GM21737 (cell line): ENCODE measurements around the gene CORO2B.

Source experiments
- ATAC-seq: cut with Tn5 transposase; IDR thresholded peaks from one replicate; pipeline ENCODE4 v1.9.1; 2021; ENCODE audit warnings: mild to moderate bottlenecking, moderate library complexity; ENCODE audit not compliant: unreplicated experiment

CORO2B gene

DNA sequence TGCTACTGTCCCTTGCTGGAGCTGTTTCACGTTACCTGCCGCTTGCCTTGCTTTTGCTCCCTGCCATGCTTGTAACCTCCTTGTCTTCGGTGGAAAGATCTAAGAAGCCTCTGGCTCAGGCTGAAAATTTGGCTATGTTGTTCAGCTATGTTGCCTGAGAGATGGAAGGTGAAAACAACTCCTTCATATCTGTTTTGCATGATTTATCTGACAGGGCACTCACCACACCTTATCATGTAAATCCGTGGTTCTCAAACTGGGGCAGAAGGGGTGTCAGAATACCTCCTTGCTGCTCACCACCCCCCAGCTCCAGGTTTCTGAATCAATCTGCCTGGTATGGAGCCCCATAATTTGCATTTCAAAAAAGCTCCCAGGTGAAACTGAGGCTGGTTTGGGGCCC lies 6.5 kb upstream of the CORO2B start:
- ATAC-seq: no peak

DNA sequence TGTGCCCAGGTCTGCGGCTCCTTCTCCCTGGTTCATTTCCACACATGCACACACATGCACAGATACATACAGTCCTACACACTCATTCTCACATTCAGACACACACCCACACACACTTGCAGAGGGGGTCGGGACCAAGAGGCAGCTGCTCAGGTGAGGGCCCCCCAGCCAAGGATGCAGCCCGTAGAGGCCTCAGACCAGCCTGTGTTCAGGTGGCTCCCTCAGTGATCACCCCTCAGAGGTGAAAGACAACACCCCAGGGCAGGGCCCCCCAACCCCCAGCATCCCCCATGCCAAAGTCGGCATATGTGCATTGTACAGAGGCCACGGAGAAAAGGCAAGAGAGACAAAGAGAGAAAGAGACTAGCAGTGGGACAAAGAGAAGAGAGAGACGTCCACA lies 5.9 kb upstream of the CORO2B start:
- no peak for ATAC-seq

DNA sequence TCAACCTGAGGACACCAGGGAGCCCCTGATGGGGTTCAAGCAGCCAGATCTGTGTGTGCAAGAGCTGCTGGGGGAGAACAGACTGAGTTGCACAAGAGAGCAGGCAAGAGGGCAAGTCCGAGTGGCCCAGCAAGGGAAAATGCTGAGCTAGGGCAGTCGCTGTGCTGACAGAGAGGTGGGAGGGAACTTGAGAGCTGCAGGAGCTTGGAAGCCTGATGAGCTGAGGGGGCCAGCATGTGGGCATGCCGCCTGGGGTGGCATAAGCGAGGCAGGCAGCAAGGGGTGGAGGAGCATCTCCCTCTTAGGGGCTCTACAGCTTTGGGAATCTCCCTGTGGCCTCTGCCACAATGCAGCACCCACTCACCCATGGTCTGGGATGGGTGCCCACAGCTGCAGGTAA lies 4.7 kb upstream of the CORO2B start:
- ATAC-seq: no peak

DNA sequence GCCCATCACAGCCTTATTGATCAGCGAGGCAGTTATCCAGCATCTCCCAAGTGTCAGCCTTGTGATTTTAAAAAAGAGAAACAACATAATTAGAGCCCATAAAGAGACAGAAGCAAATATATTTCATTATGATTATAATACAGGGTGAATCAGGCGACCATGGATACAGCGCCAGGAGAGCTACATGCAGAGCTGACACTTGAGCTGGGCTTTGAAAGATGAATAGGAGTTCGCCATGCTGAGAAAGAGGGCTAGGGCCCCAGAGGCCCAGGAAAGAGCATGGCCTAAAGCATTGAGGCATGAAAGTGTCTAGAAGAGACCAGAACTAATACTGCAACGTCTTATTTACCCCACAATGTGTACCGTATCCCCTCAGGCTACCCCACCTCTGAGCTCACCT lies 4.2 kb upstream of the CORO2B start:
- ATAC-seq: no peak

GRCh38 chr15:68576235-68576892 lies 2.4 kb upstream of the CORO2B start:
- ATAC-seq: no peak

DNA sequence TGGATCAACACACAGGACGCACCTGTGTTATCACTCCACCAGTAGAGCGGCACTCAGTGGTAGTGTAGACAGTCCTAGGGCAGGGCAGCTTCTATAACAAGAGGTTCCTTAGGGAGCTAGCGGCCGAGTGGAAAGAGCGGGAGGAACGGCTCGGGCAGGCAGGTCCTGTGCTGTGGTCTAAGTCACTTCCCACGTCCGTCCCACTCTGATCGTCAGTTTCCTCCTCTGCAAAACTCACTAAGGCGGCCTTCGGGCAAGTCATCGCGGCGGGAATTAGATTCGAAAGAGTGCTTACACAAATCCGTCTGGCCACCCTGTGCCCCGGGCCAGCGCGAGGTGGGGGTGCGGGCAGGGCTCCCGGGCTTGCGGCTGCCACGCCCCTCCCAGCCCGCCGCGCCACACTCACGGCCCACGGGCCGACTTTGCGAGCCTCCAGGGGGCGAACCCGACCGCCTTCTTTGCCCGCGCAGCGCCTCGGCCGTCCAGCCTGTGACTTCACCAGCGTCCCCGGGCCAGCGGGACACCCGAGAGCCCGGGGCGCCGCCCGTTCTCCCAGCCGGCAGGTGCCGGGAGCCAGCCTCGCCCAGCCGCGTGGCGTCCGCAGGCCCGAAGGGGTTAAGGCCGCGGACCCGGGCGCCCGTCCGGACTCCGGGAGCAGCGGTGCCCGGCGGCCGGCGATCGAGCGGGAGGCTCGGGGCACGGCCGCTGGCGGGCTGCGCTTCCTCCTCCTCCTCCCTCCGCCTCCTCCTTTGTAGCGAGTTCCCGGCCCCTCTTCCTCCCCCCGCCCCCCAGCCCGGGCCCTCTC lies 416 bp upstream of the CORO2B start:
- no peak for ATAC-seq

DNA sequence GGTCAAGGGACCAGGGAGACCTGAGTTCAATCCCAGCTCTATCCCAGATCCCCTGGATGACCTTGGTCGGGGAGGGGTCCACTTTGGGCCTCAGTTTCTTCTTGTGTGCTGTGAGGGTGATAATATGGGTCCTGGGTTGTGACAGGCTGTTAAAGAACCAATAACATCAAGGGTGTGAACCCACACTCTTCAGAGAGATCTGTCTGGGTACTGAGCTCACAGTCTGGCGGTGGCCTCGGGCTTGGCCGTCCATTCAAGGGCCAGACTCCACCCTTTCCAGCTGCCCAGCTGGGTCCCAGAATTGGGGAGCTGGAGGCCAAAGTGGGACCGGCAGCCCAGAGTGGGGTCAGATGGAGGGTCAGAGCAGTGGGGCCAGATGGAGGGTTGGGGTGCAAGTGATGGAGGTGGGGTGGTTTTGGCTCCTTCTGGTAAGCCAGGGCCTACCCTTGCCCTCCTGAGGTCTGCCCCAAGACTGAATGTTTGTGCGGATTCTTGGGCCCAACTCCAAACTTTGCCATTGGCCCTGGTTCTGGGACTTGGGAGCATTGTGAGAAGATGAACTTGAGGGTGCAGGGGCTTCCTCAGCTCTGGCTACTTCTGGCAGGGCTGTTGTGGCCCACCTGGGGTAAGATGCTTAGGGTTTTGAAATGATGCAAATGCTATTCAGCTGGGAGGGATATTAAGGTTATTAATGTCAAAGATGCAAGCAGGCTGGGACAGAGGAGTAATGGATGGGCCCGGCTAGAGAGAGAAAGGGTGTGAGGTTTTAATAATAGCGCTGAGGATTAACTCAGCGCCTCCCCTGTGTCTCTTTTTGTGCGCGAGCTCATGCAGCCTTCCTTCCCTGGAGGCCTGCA lies 1.5 kb downstream of the CORO2B start:
- no peak for ATAC-seq

DNA sequence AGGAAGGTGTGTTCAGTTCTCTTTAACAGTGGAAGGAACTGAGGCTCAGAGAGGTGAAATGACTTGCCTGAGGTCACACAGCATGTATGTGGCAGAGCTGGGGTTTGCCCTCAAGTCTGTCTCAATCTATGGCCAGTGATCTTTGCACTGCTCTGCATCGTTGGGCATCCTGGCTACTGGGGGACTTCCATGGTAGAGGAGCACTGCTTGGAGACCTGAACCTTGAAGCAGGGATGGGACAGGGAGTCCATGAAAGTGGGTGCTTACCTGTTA lies 2.0 kb downstream of the CORO2B start:
- ATAC-seq: no peak

- ATAC-seq: no peak
Measured at GRCh38 chr15:68581725-68582124, 2.9 kb downstream of the CORO2B start.

GRCh38 chr15:68582236-68582635 lies 3.4 kb downstream of the CORO2B start:
- no peak for ATAC-seq

- no peak for ATAC-seq
Measured at GRCh38 chr15:68582864-68583263, 4.1 kb downstream of the CORO2B start.

GRCh38 chr15:68583321-68583720 lies 4.5 kb downstream of the CORO2B start:
- ATAC-seq: no peak

- no peak for ATAC-seq
Measured at GRCh38 chr15:68583936-68584755, 5.4 kb downstream of the CORO2B start.

GRCh38 chr15:68584756-68585573 lies 6.2 kb downstream of the CORO2B start:
- no peak for ATAC-seq

DNA sequence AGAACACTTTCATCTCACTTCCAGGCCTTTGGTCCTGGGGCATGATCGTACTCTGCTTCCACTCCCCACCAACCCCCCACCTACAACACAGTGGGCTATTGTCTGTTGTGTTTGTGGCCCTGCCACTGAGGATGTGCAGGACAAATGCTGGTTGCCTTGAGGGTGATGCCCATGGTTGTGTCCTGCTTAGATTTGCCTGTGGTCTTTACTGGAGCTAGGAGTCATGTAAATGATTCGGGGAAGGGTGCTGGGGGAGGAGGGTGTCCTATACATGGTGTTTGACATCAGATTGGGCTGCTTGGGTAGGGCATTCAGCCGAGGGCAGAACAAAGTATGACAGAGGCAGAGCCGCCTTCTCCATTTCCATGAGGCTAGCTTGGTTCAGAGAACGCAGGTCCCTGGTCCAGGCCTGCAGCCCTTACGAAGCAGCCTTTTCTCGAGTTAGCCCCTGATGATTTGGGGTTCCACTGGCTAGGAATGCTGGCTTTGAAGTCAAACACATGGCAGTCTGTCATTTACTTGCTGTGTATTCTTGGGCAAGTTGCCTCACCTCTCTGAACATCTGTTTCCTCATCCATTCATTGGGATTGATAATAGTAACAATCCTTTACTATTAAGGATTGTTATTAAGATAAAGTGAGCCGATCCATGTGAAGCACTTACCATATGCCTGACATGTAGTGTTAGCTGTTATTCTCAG lies 6.9 kb downstream of the CORO2B start:
- ATAC-seq: no peak

DNA sequence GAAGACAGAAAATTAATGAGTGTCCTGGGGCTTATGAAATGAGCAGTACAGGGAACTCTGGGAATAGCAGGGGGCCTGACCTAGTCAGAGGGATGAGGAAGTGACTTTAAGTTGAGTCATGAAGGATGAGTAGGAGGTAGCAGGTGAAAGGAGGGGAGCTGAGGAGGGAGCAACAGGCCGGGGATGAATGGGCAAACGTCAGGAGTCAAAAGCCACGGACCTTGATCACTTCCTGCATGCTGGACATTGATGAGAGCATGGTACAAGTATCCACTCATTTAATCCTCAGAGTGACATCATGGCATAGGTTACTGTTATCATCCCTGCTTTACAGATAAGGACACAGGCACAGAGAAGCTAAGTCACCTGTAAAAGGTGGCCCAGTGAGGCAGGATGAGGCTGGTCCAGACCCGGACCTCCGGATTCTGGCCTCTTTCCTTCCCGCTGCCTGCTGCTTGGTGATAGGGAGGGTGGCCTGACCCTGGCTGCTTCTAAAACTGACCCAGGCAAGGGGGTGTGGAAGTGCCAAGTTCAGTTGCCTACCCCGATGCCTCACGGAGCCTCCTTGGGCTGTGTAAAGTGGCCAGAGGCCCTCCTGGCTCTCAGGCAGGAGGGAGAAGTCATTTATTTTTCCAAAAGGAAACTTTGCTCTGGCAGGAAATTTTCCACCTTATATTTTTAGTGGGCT lies 7.6 kb downstream of the CORO2B start:
- ATAC-seq: no peak

DNA sequence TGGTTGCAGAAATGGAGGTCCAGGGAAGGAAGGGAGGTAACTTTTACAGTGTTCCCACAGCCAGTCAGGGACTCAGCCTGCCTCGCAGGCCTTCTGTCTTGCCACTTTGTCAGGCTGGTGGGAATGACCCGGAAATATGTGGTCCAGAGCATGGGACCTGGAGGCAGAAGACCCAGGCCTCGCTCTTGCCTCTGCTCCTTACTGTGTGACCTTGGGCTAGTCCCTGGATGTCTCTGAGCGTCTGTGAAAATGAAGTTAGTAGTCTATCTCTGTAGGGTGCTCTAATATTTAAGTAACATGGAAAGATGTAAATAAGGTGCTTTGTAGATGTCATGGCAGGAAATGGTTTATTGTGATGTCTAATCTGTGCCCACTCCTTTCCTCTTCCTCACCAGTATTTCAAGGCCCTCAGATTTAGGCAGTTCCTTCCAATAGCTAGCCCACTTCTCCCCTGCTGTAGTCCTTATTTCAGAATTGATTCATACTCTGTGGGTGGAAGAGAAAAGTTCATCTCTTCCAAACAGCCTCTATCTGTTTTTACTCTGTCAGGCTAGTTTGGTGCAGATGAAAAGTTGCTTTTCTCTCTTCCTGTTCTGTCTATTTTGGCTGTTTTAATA lies 9.1 kb downstream of the CORO2B start:
- no peak for ATAC-seq

DNA sequence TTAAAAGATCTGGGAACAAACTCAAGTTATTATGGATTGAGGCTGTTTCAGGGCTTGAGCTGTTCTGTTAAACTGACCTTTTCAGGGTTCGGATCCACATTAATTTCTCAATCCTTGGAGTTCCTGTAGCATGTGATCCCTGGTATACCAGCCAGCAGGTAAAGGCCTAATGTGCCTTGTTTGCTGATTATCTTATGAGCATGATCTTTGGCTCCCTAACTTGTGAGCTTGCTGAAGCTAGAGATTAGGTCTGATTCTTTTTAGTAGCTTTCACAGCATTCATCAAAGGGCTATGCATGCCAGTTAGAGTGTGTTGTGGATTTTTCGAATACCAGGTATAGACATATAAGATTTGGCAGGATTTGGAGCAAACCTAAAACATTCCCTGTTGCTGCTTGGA lies 10.3 kb downstream of the CORO2B start:
- no peak for ATAC-seq
